ENCODE measurements around the gene MAP4K1.
A peak's percentile ranks its signal among the peaks of the same experiment; 100 is the strongest.
"Not testable (repeated sequence)": the region's sequence is repeated elsewhere in the genome, so short reads cannot be mapped to it uniquely, and the experiment has no call there.

MAP4K1 gene

GRCh38 chr19:38619361-38620174 lies 1.8 kb upstream of the MAP4K1 start:
- DNase-seq: no peak

DNA sequence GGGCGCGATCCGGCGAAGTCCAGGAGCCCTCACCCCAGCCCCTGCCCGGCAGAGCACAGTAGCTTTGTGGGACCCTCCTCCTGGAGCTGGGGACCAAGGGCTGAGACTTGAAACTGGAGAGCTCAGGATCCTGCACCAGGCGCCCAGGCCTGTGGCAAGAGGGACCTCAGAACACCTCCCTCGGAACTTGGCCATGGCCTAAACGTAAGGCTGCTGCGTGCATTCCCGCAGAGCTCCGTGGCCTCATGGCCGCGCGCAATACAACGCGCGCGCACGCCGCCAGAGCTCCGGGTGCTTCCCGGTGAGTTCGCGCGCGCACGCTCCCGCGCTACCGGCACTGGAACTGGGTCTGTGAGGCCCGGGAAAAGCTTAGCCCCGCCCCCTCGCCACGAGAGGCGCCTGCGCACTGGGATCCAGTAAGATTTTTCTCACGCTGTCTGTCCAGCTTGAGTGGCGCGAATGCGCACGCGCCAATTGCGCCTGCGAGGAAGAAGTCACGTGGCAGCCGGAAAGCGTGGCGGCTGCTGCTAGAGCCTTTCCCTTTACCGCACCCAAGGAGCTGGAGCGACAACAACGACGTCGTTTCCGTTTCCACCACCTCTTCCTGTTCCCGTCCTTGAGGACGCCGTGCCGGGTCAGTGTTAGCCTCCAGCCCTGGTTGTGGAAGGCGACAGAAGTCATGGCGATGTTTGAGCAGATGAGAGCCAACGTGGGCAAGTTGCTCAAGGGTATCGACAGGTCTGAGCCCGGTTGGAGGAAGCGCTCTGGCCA lies 1.0 kb upstream of the MAP4K1 start, which contains the start of gene EIF3K:
TSS of gene EIF3K (plus strand) at position 599 of the 771 bp plus-strand sequence. CDS start at position 680, 81 bp downstream.
- peak; percentile 95 to 97 for DNase-seq

- peak; percentile 7 to 15 for DNase-seq
Observed at GRCh38 chr19:38617283-38617763, 430 bp downstream of the MAP4K1 start.

DNA sequence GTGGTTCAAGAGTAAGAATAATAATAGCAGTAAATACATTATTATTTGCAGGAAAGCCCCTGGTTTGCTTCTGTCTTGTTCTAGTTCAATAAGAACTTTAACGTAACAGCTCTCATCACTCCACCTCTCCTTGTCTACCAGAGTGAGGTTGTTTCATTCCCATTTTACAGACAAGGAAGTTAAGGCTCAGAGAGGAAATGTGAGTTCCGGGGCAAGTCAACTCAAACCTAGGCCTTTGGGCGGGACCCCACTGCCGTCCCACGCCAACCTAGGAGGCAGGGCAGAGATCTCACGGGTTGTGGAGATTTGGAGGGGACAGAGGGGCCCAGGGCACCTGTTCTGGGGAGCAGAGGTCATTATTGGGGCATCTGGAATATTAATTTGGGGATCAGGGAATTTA lies 1.5 kb downstream of the MAP4K1 start:
- no peak for DNase-seq

DNA sequence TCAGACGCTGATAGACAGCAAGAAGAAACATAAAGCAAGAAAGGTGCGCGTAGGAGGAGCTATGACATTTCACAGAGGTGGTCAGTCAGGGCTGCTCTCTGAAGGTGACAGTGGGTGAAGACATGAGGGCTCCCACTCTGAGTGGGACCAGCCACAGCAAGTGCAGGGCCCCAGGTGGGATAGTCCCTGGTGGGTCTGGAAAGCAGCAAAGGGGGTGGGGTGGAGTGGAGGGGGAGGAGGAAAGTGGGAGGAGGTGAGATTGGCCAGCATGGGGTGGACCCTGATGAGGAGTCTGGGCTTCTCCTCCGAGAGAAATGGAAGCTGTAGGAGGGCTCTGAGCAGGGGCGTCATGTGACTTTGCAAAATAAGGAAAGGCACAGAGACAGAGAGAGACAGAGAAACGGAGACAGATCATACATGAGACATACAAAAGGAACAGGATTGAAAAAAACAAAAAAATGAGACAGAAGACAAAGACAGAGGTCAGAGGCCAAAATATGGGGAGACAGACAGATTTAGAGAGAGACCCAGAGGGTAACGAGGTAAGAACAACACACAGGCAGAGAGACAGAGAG lies 2.7 kb downstream of the MAP4K1 start:
- no peak for DNase-seq

DNA sequence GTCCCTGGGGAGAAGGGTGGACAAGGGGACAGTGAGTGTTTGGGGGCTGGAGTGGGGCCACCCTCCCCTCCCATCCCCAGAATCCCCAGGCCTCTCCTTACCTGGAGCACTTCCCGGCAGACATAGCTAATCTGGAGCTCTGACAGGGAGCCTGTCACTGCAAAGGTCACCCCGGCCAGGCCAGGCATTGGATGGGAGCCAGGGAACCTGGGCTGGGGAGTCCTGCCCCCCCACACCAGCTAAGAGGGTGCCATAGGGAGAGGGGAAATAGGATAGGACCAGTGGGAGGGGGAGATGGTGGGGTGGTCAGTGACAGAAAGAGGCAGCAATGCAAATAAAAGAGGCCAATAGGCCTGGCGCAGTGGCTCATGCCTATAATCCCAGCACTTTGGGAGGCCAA lies 3.5 kb downstream of the MAP4K1 start:
- DNase-seq: no peak

GRCh38 chr19:38606131-38606530 lies 11.6 kb downstream of the MAP4K1 start:
- no peak for DNase-seq

- not testable (repeated sequence) for DNase-seq
Observed at GRCh38 chr19:38602856-38603255, 14.9 kb downstream of the MAP4K1 start.

GRCh38 chr19:38599722-38600121 lies 18.0 kb downstream of the MAP4K1 start:
- DNase-seq: no peak

GRCh38 chr19:38597075-38597474 lies 20.7 kb downstream of the MAP4K1 start:
- no peak for DNase-seq

- no peak for DNase-seq
Observed at GRCh38 chr19:38596057-38596981, 21.4 kb downstream of the MAP4K1 start.

DNA sequence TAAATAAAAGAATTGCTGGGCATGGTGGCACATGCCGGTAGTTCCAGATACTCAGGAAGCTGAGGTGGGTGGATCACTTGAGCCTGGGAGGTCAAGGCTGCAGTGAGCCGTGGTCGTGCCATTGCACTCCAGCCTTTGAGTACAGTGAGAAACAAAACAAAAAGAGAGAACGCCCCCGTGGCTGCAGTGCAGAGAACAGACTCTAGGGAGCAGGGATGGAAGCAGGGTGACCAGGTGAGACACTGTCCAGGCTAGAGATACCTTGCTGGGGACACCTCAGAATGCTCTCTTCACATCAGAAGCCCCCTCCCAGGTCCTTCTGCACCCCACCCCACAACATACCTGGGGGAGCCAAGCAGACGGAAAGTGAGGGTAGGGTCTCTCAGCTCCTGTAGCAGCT lies 24.8 kb downstream of the MAP4K1 start:
- DNase-seq: no peak

DNA sequence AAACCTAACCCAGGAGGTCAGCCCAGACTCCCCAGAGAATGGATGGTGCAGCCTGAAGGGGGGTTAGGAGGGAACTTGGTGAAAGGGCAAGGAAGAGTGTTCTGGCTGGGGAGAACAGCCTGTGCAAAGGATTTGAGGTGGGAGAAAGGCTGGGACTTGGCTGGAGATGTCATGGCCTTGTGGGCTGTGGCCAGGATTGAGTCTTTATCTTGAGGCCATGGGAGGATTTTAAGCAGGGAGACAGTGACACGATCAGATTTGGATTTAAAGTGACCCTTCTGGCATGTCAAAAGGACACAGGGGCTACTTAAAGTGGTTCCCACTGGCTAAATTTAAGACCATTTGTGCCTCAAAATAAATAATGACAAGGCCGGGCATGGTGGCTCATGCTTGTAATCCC lies 29.7 kb downstream of the MAP4K1 start:
- DNase-seq: no peak

DNA sequence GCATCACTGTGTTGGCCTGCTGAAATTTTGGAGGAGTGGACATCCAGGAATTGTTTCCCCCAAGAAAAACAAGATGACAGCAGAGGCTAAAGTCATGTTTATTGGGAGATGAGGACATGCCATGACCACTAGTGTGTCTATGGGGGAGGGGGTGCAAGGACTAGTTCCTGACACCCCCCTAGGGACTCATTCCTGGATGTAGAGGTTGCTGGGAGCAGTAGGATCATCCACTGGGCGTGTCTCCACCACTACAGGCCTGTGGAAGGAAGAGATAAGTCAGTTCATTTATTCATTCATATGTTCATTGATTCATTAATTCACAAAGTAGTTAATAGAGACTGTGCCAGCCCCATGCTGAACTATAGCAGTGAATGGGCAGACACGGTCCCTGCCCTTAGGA lies 30.2 kb downstream of the MAP4K1 start:
- no peak for DNase-seq

DNA sequence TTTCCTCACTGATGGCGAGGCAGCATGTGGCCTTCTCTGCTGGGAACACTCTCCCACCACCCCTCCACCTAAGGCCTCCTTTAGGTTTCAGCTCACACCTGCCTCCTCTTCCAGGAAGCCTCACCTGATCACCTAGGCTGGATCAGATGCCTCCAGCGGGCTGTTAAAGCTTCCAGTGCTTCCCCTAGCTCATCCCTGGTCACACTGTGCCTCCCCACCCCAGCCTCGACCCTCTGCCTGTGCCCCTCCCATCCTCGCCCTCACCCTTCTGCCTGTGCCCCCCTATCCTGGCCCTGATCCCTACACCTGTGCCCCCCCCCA lies 33.8 kb downstream of the MAP4K1 start:
- no peak for DNase-seq

GRCh38 chr19:38583219-38583984 lies 34.4 kb downstream of the MAP4K1 start:
- DNase-seq: no peak

- DNase-seq: no peak
Observed at GRCh38 chr19:38580080-38580479, 37.7 kb downstream of the MAP4K1 start.

- not testable (repeated sequence) for DNase-seq
Observed at GRCh38 chr19:38579304-38579703, 38.4 kb downstream of the MAP4K1 start.

- no peak for DNase-seq
Observed at GRCh38 chr19:38577826-38578225, 39.9 kb downstream of the MAP4K1 start.

- no peak for DNase-seq
Observed at GRCh38 chr19:38571682-38572081, 46.1 kb downstream of the MAP4K1 start.

- no peak for DNase-seq
Observed at GRCh38 chr19:38569368-38569983, 48.3 kb downstream of the MAP4K1 start.
